Epidermal melanocyte (primary cell): ENCODE results near the gene FBXO10.
"Not testable (repeated sequence)": the region's sequence is repeated elsewhere in the genome, so short reads cannot be mapped to it uniquely, and the experiment has no call there.

Source experiments
- DNase-seq: peaks from one replicate; pipeline ENCODE4 v3.0.0; 2011; ENCODE audit warnings: low spot score; ENCODE audit not compliant: insufficient read length

FBXO10 gene

GRCh38 chr9:37550781-37551180 lies 25.4 kb downstream of the FBXO10 start:
- DNase-seq, result no peak

DNA sequence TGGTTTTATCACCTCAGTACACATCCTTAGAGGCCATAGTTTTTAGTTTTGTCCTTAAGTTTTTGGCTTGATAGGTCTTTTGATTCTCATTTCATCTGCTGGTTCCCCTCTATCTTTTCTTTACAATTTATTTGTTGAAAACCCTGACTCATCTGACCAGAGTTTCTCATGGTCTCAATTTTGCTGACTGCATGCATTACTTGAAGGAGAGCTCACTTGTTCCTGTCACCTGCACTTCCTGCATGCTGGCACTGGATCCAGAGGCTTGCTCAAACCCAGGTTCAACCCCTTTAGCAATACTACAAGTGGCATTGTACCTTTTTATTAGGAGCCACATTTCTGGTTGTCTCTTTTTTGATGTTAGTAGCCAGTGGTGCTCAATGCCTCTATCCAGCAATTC lies 26.7 kb downstream of the FBXO10 start:
- DNase-seq, result no peak

GRCh38 chr9:37547328-37547878 lies 28.8 kb downstream of the FBXO10 start:
- no peak for DNase-seq

GRCh38 chr9:37543468-37543867 lies 32.7 kb downstream of the FBXO10 start:
- DNase-seq, result no peak

GRCh38 chr9:37542895-37543294 lies 33.3 kb downstream of the FBXO10 start:
- no peak for DNase-seq

- no peak for DNase-seq
These were observed 33.7 kb downstream of the FBXO10 start for GRCh38 chr9:37542488-37542887.

DNA sequence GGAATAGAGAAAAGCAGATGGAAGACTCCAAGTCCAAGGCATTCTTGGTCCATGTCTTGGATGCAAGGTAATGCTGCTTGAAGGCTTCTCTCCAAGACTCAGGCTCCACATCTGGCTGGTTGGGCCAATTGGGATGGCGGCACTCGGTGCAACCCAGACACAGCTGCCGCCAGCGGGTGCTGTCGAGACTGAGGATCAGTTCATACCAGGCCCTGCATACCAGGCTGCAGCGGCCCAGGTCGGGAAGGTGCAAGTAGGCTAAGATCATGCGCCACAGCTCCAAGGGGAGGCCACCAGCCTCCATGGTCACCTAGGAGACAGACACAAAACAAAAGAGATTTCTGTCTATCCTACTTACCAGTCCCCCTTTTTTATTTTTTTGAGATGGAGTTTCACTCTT lies 34.7 kb downstream of the FBXO10 start:
- no peak for DNase-seq

GRCh38 chr9:37540634-37541033 lies 35.5 kb downstream of the FBXO10 start:
- no peak for DNase-seq

DNA sequence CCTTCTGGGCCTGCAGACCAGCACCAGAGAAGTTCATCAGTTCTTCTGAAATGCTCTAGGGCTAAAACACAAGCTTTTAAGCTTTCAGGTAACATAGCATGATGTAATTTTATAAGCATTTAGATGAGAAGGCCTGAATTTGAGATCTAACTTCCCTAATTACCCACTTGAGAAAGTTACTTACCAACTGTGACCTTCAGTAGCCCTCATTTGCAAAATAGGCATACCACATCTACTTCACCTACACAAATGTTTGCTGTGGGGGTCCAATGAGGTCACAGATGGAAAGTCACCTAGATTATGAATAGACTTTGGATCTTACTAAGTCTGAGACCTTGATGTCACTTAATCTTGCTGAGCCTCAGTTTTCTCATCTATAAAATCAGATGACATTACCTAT lies 36.5 kb downstream of the FBXO10 start:
- DNase-seq, result no peak

GRCh38 chr9:37538099-37538498 lies 38.1 kb downstream of the FBXO10 start:
- no peak for DNase-seq

- no peak for DNase-seq
These were observed 41.3 kb downstream of the FBXO10 start for GRCh38 chr9:37534901-37535300.

GRCh38 chr9:37534412-37534811 lies 41.8 kb downstream of the FBXO10 start:
- DNase-seq, result no peak

- DNase-seq, result no peak
These were observed 44.5 kb downstream of the FBXO10 start for GRCh38 chr9:37531699-37532098.

DNA sequence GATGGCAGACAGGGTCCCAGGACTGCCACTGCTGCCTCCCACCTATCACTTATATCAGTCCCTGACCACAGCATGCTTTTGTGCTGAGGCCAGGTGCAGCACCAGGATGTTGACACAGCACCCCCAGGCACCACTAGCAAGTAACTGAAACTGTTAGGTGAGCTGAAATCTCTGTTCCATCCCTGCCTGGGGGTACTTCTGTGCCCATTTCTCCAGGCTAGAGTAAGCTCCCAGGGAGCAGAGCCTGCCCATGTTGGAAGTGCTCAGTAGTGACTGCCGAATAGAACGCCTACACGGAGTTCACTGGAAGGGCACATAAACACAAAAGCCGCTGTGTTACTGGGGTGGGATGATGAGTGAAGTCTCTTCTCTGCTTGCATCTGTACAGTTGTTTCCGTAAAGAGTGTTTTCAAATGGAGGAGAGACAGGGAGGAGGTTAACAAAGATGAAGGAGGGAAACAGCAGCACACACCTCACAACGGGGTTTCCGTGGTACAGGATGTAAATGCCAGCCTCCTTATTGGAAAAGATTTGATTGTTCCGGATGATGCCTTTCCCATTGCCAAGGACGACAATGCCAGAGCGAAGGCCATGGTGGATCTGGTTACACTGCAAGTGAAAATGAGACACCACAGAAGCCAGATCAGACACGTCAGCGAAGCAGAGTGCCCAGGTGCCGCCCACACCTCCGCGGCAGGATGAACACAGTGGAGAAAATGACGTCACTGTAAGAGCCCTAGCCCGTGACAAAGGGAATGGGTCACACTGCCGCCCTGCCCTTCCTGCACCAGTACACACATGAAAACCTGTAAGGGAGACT lies 47.3 kb downstream of the FBXO10 start:
- DNase-seq, result no peak

DNA sequence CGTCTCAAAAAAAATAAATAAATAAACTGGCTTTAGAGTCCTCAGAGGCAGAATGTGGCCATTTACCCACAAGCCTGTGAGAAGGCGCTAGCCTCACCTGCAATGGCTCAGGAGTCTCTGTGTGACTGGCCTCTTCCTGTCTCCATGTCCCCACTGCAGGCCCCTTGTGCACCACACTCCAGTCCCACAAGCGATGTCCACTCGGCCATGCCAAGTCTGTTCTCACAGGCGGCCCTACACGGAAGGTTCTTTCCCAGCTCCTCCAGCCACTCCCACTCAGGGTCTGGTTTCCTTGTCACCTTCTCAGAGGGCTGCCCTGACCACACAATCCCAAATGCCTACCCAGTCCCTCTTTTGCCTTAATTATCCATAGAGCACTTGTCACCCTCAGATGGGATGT lies 52.3 kb downstream of the FBXO10 start:
- DNase-seq, result no peak

DNA sequence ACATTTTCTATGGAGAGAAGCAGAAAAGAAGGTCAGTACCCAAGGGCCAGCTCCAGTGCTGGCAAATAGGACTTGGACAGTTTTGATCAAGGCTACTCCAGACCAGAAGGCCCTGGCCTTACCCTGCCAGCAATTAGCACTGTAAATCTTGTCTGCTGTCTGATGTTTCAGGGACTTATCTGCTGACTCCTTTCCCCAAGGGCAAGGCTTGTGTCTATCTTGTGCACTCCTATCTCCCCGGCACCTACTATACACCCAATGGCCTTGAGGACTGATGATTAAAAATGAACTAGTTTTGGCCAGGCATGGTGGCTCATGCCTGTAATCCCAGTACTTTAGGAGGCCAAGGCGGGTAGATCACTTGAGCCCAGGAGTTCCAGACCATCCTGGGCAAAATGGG lies 53.2 kb downstream of the FBXO10 start:
- no peak for DNase-seq

- DNase-seq, result no peak
These were observed 55.1 kb downstream of the FBXO10 start for GRCh38 chr9:37521111-37521510.

DNA sequence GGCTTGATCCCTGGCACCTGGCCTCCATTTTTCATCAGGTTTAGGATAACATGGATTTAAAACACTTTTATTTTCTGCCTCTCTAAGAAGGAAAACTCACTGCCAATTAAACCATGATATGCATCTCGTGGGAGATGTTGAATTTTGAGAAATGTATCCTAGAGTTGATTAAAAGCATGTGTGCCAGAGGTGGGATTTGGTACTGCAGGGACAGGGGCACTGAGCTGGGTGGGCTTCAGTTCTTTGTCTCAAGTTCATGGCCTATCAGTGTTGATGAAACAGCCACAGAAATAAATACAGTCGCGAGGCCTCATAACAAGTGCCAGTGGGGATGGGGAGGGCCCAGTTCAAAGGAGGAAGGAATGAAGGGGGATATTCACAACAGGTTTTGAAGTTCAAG lies 55.5 kb downstream of the FBXO10 start:
- DNase-seq, result no peak

DNA sequence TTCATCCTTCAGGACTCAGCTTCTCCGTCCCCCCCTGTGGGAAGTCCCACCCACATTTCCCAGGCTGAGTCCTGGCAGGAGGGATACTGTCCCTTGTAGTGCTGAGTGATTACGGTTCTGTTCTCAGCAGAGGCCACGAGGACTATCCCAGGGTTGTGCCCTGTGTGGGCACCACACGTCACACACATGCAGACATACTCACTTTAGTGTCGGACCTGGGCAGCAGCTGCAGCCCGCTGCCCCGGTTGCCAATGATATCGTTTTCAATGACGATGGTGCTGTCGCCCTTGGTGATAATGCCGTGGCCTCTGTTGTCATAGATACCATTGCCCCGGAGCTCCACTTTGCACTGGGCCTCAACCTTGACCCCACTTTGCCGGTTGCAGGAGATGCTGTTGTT lies 58.3 kb downstream of the FBXO10 start:
- DNase-seq, result no peak

DNA sequence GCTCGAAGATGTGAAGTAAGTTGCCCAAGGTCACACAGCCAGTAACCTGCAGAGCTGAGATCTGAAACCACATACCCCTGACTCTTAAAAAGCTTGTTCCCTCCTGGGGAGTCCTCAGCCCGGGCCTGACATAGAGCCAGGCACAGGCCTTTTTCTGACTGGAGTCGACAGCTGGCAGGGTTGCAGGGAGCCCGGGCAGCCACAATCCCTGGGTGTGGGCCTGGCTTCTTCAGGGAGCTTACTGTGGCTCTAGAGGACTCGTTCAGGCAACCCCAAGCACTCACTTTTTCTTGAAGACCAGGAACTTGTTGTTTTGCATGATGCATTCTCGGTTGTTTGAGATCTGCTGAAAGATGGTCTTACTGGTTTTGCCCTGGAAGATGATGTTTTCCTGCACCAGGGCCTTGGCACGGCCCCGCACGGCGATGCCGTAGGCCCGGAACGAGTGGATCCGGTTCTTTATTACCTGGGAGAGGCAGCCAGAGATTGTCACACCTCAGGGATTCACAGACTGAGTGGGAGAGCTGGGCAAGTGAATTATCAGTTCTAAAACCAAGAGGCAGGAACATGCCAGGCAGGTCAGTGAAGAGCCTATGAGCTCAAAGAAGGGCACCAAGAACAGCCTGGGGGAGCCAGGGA lies 60.4 kb downstream of the FBXO10 start:
- DNase-seq, result no peak

DNA sequence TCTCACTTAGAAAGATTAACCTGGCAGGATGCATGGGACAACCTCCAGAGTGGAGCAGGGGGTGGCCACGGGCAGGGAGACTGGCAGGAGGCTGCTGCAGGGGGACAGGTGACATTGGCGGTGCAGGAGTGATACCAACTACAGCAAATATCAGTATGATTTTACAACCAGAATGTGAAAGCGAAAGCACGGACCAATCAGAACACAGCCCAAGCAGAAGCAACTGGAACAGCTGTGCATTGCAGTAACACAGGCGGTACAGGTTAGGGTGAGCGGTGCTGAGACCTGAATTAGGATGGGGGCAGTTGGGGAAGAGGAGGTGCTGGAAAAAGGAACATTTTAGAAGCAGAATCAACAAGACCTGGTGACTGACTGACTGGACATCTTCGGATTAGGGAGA lies 61.2 kb downstream of the FBXO10 start:
- DNase-seq, result no peak

- DNase-seq, result not testable (repeated sequence)
These were observed 61.8 kb downstream of the FBXO10 start for GRCh38 chr9:37514415-37514814.

GRCh38 chr9:37512437-37512836 lies 63.7 kb downstream of the FBXO10 start:
- DNase-seq, result no peak
